IPS-18c (cell line): ENCODE data around the gene EEF1G.
"Not testable (repeated sequence)": the region's sequence is repeated elsewhere in the genome, so short reads cannot be mapped to it uniquely, and the experiment has no call there.

Experiments
- H3K4me3 ChIP-seq: 2 replicates; pipeline ENCODE4 v1.7.0; 2013; ENCODE audit warnings: low read depth, mild to moderate bottlenecking, low read length, moderate library complexity; ENCODE audit not compliant: insufficient read depth
- H3K9me3 ChIP-seq: one replicate; pipeline ENCODE4 v1.6.1; 2013; ENCODE audit warnings: mild to moderate bottlenecking, low read length, moderate library complexity; ENCODE audit not compliant: control insufficient read depth, insufficient read depth

Gene EEF1G

DNA sequence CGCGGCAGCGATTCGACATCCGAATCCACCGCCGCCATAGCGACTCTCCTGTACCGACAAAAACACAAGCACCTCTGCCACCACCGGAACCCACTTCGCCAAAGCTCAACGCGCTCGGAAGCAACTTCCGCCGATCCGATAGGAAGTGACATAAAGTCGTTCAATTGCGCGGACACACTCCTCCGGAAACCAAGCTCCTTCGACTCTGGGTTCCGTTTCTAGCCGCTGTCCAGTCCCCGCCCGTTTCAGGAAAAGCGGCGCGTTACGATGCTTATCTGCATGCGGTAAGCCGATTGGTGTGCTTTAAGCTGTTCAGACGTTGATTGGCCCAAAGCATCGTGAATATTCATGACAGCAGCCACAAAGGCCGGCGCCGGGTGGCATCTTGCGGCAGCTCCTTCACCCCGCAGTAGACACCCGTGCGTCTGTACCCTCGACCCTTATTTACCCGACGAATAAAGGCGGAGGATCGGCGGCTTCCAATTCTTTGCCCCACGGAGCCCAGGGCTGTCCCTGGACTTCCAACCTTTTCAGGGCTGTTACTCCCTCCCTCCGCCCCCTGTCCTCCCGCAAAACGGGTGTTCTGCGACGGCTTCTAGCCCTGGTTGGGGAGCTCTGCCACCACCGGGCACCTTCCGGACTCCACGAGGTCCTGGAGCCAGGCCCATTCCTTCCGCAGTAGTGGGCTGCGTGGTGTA is 17.9 kb upstream of the EEF1G start, which contains the start of gene TUT1:
Gene TUT1 (minus strand): TSS at position 76 of the 698 bp plus-strand sequence. CDS start 38 bp downstream, at position 38.
- peak within 1 kb of the TSS; percentile 97 for H3K4me3 ChIP-seq
- H3K9me3 ChIP-seq, result no peaks in the 10 kb centered on the region

DNA sequence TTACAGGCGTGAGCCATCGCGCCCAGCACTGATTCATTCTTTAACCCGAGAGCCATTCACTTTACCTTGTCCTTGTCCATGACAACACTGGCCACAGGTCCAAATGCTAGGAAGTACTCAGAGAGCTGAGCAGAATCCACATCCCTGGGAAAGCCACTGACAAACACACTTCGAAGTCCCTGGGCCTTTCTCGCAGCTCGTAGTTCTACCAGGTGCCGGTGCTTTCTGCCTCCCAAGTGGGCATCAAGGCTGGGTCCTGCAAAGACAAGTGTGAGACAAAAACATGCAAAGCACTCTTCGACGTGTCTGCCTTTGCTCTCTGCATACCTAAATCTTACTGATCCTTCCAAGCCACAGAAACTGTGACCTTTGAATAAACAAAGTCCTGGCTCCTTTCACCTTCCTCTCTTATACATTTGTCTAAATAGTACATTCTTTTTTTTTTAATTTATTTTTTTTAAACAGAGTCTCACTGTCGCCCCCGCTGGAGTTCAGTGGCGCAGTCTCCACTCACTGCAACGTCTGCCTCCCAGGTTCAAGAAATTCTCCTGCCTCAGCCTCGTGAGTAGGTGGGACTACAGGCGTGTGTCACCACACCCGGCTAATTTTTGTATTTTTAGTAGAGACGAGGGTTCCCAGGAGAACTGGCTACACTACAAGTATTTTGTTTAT is 15.4 kb upstream of the EEF1G start:
- Histone ChIP-seq H3K9me3 (no peaks in the 10 kb centered on the region), H3K4me3 (no peak overlapping the region)

DNA sequence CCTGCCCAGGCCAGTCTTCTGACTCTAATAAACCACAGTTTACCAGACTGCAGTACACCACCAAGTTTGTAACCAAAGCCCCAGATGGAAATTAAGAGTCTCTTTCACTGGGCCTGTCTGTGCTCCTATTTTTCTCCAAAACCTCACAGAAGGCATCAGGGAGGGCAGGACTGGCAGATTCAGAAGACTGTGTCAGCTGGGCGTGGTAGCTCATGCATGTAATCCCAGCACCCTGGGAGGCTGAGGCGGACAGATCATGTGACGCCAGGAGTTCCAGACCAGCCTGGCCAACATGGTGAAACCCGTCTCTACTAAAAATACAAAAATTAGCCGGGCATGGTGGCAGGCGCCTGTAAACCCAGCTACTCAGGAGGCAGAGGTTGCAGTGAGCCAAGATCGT is 11.7 kb upstream of the EEF1G start:
- not testable (repeated sequence) for H3K4me3 ChIP-seq, H3K9me3 ChIP-seq

DNA sequence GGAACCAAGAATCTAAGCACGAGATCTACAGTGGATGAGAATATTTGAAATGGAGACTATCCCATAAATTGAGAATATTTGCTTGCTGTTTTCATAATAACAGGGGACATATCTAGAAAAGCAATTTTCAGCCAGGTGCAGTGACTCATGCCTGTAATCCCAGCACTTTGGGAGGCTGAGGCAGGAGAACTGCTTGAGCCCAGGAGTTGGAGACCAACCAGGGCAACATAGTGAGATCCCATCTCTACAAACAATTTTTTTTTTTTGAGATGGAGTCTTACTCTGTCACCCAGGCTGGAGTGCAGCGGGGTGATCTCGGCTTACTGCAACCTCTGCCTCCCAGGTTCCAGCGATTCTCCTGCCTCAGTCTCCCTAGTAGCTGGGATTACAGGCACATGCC is 8.0 kb upstream of the EEF1G start:
- not testable (repeated sequence) for H3K4me3 ChIP-seq, H3K9me3 ChIP-seq

DNA sequence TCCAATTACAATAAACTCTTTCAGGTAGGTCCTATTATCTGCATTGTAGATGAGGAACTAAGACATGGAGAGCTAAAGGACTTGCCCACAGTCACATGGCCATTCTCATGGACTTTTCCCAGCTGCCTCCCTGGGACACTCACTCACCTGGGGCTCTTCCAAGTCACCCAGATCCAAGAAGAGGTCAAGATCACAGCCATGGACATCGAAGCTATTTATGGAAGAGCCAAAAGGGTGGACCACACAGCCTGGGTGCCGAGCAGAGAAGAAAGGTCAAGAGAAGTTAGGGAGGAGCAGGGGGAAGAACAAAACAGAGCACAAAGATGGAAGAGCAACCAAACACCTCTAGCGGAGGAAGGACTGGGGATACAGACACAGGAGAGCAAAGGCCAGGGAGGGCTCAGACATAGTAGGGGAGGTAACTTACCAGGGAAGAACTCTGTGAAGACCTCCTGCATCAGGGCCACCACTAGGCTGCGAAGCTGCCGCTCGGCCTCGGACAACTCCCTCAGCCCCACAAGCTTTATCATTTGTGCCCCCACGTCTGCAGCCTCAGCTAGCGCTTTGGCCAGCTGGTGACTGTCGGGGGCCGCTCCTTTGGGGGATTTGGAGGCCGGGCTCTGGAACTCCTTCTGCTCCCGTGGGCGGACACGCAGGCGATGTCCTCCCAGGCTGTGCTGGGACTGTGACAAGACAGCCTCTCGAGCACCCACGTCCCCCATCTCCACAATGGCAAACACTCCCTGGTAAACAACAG is 7.4 kb upstream of the EEF1G start:
- no peaks in the 10 kb centered on the region for H3K9me3 ChIP-seq
- no peak overlapping the region for H3K4me3 ChIP-seq

DNA sequence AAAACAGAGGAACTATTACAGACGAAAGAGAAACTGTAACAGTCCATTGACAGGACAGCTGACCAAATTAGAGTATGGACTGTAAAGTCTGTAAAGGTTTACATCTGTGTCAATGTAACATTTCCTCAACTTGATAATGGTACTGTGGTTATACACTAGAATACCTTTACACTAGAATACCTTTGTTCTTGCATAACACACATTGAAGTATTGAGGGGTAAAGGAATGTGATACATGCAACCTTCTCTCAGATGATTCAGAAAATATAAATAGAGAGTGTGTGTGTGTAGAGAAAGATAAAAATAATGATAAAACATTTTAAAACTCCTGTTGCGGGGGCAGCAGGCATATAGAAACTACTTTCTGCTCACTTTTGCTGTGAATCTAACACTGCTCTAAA is 5.6 kb upstream of the EEF1G start:
- Histone ChIP-seq H3K9me3 (no peaks in the 10 kb centered on the region), H3K4me3 (no peak overlapping the region)

DNA sequence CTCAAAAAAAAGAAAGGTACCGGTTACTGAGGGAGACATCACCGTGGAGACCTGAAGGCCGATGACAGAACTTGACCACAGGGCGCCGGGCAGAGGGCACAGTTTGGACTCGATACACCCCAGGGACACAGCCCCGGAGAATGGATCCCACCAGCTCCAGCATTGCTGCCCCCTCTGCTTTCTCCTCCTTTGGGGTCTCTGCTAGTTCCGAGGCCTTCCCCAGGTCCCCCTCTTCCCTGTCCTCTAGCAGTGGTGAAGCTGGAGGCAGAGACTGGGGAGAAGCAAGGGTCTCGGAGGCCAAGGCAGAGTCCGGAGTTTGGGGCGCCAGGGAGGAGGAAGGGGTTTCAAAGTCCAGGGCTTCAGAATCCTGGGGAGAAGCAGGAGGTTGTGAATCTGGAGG is 4.8 kb upstream of the EEF1G start:
- Histone ChIP-seq H3K9me3 (no peaks in the 10 kb centered on the region), H3K4me3 (no peak overlapping the region)

DNA sequence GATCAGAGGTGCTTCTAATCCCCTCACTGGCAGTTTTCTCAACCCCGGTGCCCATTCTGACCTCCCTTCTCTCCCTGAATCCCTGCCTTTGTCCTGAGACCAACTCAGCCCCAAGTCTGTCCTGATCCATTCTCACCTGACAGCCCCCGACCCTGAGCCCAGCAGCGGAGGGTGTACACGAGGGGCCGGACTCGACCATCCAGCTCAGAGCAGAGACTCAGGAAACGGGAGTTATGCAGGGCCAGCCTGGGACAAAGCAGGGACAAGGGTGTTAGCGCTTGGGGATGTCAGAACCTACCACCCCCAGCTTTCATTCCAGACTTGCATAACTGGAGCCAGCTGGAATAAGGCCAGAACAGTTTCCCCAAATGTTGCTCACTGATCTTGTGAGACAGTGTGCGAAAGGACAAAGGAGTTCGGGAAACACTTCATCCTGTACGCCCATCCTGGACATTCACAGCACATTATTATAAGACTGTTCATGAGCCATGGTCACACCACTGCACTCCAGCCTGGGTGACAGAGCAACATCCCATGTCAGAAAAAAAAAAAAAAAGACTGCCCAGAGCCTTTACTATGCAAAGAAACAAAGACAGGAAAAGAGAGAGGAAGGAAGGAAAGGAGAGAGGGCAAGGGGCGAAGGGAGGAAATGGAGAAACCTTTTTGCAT is 3.5 kb upstream of the EEF1G start:
- Histone ChIP-seq H3K4me3 (no peak overlapping the region), H3K9me3 (no peaks in the 10 kb centered on the region)

DNA sequence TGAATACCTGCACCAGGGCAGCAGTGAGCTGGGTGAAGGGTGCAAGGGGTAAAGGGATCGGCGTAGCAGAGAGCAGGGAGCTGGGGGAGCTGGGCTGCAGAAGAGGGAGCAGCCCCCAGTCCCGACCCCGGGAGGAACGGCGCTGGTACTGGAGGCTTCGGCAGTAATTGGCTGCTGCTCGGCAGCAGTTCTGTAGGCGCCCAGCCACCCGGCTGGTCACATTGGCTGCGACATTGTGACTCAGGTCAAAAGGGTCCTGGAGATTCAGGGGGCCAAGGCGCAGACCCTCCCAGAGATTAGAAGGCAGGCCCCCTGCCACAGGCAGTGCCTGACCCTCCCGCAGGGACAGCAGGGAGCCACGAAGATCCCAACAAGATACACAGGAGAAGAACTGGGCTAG is 2.1 kb upstream of the EEF1G start:
- H3K9me3 ChIP-seq, result no peaks in the 10 kb centered on the region
- no peak overlapping the region for H3K4me3 ChIP-seq

DNA sequence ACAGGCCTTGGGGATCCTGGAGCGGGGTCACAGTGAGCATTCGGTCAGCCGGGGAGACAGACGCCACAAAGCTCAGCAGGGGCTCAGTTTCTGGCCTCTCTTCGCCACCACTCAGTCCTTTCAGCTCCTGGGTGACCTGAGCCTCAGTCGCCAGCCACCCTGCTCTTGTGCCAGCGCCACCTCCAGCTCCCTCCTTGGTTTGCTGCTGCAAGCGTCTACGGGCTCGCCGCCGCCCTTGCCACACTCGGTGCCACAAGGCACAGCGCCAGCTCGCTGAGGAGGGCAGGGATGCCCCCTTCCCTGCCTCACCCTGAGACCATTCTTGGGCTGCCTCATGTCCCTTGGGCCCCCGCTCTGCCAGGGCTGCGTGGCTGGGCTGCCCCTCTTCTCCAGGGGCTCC is 1.5 kb upstream of the EEF1G start:
- peak overlapping the region; percentile 66; the same call in 1 of the 2 replicates for H3K4me3 ChIP-seq
- H3K9me3 ChIP-seq, result no peaks in the 10 kb centered on the region

DNA sequence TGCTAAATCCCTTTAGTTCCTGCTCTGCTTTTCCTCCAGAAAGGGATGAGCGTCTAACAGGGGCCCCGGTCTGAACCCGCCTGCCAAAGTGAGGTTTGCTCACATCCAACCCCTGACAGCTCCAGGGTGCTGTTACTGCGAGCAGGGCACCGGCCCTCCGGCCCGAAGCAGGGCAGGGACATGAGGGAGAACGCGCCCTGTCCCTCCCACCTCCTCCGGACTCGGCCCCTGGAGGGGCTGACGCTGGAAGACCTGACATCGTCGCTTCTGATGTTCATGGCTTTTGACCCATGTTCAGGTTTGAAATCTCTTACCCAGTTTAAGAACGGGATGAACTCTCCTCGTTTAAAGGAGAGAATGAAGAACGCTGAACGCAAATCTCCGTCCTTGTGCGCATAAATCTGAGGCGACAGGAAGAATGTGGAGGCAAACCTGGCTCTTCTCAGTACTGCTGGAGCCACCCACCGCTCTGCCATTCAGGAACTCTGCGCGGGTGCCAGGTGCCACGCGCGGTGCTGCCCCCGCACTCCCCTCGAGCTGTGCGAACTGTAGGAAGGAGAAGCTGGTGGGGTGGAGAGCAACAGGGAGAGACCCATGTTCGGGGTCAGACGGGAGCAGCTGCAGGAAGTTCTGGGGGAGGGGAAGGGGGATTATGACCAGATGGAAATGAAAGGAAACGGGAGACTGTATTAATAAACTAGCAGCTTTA is 826 bp upstream of the EEF1G start:
- peak overlapping the region; percentile 66 for H3K4me3 ChIP-seq
- H3K9me3 ChIP-seq, result no peaks in the 10 kb centered on the region

DNA sequence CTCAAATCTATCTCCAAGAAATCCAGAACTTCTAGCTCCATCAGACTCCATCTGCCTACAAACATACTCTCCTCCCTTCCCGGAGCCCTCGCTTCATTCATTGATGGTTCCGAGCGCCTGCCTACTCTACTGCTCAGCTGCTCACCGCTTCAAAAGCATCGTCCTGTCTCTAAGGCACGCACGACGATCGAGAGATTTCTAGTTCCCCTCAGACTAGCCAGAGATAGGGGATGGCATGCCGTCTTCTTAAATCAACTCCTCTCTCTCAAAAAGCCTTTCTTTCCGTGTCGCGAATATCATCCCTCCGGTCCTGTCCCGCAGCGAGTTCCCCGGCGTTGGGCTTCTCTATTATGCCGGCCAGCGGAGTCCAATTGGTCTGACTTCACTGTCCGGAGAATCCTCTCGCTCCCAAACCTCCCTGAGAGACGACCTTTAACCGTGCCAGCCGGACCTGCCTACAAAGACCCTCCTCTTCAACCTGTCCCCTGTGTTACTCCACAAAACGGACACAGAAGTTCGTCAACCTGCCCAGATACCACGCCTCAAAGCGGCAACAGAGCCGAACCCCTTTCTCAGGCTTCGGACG is 592 bp downstream of the EEF1G start:
- H3K9me3 ChIP-seq, result no peaks in the 10 kb centered on the region

DNA sequence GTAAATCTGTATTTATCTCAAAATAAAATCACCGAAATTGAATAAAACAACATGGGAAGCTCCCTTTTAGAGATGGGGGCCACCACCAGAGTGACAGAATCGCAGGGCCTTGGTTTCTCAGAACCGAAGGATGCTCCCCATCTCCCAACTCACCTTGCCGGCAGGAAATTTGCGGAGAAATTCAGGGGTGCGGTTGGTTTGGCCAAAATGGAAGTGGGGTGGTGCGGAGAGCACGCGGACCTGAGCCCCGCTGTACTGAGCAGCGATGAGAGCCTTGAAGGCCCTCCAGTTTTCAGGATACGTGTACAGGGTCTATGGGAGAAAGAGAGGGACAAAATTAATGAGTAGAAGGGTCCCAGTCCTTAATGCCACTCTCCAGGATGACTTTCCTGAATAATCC is 1.3 kb downstream of the EEF1G start:
- H3K4me3 ChIP-seq, result peak overlapping the region; percentile 89

More for the DNA sequence above, 592 bp downstream of the EEF1G start:
- H3K4me3 ChIP-seq, result peak overlapping the region; percentile 89

DNA sequence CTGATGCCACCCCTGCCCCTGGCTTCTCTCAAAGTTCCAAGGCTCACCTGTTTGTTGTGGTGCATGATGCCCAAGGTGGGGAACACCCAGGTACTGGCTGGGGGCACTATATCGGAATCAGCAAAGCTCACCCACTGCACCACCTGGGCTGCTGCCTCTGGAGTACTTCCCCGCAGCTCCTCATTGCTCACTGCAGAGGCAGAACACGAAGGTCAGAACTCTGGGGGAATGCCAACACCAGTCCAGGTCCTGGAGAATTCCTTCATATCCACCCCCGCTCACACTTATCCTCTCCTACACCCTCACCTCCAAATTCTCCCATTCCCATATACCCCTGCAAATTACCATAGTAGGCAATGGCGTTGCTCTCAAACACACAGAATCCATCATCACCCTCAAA is 2.2 kb downstream of the EEF1G start:
- not testable (repeated sequence) for H3K9me3 ChIP-seq, H3K4me3 ChIP-seq

More for the DNA sequence above, 1.3 kb downstream of the EEF1G start:
- no peaks in the 10 kb centered on the region for H3K9me3 ChIP-seq

DNA sequence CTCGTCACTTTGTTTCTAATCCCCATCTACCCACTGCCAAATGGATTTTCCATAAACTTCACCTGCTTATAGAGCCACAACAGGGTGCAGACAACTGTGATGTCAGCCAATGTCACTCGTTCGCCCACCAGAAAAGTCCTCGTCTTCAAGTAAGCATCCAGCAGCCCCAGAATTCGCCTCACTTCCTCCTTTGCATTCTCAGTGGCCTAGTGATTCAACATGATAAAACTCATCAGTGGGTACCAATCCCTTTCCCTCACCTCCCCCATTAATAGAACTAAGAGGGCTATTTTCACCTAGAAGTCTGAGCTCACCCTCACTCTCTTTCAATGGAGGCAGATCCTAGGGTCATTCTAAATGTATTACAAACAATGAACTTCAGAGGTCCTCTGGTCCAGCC is 2.8 kb downstream of the EEF1G start:
- not testable (repeated sequence) for H3K4me3 ChIP-seq, H3K9me3 ChIP-seq

DNA sequence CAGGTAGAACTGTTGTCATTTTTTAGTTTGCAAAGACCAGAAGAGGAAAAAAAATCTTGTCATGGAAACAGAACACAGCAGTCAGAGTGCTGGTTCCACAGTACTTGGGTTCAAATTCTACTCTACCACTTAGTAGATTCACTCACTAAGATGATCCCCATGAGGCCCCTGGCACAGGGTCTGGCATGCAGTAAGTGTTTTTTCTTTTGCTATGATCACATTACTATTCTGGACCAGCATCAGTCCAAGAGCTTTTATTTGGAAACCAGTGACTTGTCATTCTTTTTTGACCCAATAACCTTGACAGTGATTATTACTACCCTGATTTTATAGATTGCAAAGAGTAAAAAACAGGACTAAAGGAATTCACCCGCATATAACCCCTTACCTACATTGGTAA is 4.1 kb downstream of the EEF1G start:
- no peak overlapping the region for H3K4me3 ChIP-seq
- H3K9me3 ChIP-seq, result no peaks in the 10 kb centered on the region
